Measurements from ENCODE around the gene FBLN5.

Gene FBLN5

DNA sequence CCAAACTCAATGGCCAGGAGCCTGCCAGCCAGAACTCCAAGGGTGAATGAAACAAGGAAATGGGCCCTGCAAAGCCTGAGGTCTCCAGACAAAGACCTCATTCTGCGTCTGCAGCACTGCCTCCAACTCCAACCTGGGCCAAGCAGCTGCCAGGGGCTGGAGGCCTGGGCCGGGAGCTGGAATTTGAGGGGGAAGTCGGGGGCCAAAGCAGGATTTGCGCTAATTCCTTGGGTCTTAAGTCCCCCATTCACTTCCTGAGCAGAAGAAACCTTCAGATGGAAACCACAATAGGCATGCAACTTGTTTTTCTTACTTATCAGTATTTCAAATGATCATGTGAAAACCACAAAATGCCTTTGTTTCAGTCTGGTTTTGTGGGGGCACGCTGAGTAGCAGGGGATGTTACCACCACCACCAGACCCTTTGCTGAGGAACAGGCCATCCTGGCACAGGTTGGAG, 57.2 kb downstream of the FBLN5 start:
- TF ChIP-seq, protein P1, sequence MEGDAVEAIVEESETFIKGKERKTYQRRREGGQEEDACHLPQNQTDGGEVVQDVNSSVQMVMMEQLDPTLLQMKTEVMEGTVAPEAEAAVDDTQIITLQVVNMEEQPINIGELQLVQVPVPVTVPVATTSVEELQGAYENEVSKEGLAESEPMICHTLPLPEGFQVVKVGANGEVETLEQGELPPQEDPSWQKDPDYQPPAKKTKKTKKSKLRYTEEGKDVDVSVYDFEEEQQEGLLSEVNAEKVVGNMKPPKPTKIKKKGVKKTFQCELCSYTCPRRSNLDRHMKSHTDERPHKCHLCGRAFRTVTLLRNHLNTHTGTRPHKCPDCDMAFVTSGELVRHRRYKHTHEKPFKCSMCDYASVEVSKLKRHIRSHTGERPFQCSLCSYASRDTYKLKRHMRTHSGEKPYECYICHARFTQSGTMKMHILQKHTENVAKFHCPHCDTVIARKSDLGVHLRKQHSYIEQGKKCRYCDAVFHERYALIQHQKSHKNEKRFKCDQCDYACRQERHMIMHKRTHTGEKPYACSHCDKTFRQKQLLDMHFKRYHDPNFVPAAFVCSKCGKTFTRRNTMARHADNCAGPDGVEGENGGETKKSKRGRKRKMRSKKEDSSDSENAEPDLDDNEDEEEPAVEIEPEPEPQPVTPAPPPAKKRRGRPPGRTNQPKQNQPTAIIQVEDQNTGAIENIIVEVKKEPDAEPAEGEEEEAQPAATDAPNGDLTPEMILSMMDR (IDR thresholded peaks at IDR 0.05; ENCODE audit: extremely low read depth, insufficient read depth, missing control alignments), result no peak
- DNase-seq (ENCODE audit: low spot score), result no peak
- in situ Hi-C loops (cut with MboI; ENCODE audit: low pct_unique_long_range_greater_than_20kb, low sequenced_read_pairs, unreplicated experiment), result no loop called here

DNA sequence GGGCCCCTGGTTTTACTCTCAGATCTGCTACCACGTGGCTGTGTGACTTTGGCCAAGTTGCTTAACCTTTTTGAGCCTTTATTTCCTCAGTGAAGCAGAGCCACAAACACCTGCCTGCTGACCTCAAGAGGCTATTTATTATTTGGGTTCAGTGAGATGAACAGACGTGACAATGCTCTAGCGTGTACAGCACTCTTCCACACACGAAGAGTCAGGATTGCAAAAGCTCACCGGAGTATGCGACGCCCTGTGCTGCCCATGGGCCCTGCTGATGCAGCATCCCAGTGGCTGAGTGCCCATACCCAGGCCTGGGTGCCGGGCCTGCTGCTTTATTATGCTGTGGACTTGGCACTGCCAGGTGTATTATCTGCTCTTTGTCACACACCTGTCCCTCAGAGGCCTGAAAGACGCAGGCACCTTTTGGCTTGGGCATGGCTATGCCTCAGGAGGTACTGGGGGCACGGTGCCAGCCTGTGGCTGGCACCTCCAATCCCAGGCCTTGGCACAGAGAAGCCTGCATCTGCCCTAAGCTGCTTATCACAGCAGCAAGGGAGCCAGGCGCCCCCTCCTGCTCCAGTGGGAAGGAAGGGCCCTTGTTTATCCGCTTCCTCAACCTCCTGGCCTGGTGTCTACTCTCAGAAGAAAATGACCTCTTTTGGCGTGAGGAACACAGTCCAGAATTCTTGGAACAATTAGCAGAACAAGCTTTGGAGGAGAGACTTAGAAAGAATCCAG, 57.9 kb downstream of the FBLN5 start:
- TF ChIP-seq, protein P1 (IDR thresholded peaks at IDR 0.05; ENCODE audit: extremely low read depth, insufficient read depth, missing control alignments), result no peak
- in situ Hi-C loops (cut with MboI; ENCODE audit: low pct_unique_long_range_greater_than_20kb, low sequenced_read_pairs, unreplicated experiment), result no loop called here
- DNase-seq (ENCODE audit: low spot score), result no peak

- TF ChIP-seq, protein P1 (IDR thresholded peaks at IDR 0.05; ENCODE audit: extremely low read depth, insufficient read depth, missing control alignments), result no peak
- DNase-seq (ENCODE audit: low spot score), result no peak
- in situ Hi-C loops (cut with MboI; ENCODE audit: low pct_unique_long_range_greater_than_20kb, low sequenced_read_pairs, unreplicated experiment), result no loop called here
These were observed 58.6 kb downstream of the FBLN5 start for GRCh38 chr14:91888641-91889476.

DNA sequence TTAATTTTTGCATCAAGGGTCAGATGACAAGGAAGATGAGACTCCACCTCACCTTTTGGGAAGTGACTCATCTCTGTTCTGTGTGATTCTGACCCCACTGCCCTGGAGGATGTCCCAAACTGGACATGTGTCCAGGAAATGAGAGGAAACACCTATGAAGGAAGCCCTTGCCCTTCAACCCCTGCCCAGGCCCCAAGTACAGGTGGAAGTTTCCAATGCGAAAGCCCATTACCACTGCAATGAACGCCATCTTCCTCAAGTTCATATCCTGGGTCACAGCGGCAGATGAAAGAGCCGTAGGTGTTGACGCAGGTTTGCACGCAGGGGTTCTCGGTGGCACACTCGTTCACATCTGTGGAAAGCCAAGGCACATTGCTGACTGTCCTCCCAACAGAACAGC, 60.5 kb downstream of the FBLN5 start:
- TF ChIP-seq, protein P1 (IDR thresholded peaks at IDR 0.05; ENCODE audit: extremely low read depth, insufficient read depth, missing control alignments), result no peak
- in situ Hi-C loops (cut with MboI; ENCODE audit: low pct_unique_long_range_greater_than_20kb, low sequenced_read_pairs, unreplicated experiment), result no loop called here
- DNase-seq (ENCODE audit: low spot score), result no peak

GRCh38 chr14:91885839-91886238, 61.7 kb downstream of the FBLN5 start:
- TF ChIP-seq, protein P1 (IDR thresholded peaks at IDR 0.05; ENCODE audit: extremely low read depth, insufficient read depth, missing control alignments), result no peak
- in situ Hi-C loops (cut with MboI; ENCODE audit: low pct_unique_long_range_greater_than_20kb, low sequenced_read_pairs, unreplicated experiment), result no loop called here
- DNase-seq (ENCODE audit: low spot score), result no peak

GRCh38 chr14:91885113-91885712, 62.3 kb downstream of the FBLN5 start:
- in situ Hi-C loops (cut with MboI; ENCODE audit: low pct_unique_long_range_greater_than_20kb, low sequenced_read_pairs, unreplicated experiment), result no loop called here
- DNase-seq (ENCODE audit: low spot score), result no peak
- TF ChIP-seq, protein P1 (IDR thresholded peaks at IDR 0.05; ENCODE audit: extremely low read depth, insufficient read depth, missing control alignments), result no peak
